KG1 (cell line): ENCODE results near the gene PROK1.
"Not testable (repeated sequence)": the region's sequence is repeated elsewhere in the genome, so short reads cannot be mapped to it uniquely, and the experiment has no call there.

ENCODE experiments used
- DNase-seq: peaks from one replicate; lab custom pipeline; 2025; lab: John Stamatoyannopoulos, UW

PROK1 gene

GRCh38 chr1:110450929-110451328 lies at the start of gene PROK1:
Gene PROK1 (plus strand): TSS chr1:110451149. CDS start chr1:110451217, 68 bp downstream.
- DNase-seq = no peak

DNA sequence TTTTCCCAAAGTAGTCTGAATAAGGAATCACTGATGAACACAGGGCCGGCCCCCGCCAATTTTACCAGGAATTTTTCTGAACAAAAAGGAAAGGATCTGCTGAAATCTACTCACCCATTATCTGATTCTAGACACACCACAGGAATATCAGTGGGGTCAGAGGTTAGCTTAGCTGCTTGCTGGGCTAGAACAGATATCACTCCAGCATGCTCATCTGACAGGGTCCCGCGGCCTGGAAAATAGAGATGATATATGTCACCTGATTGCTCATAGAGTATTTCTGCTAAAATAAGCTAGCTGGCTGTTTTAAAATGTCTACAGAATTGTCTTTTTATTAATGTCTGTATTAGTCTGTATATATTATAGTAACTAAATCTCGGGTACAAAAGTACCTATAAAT lies 47.1 kb upstream of the PROK1 start:
- DNase-seq = no peak

GRCh38 chr1:110404401-110404800 lies 46.5 kb upstream of the PROK1 start:
- DNase-seq = no peak

DNA sequence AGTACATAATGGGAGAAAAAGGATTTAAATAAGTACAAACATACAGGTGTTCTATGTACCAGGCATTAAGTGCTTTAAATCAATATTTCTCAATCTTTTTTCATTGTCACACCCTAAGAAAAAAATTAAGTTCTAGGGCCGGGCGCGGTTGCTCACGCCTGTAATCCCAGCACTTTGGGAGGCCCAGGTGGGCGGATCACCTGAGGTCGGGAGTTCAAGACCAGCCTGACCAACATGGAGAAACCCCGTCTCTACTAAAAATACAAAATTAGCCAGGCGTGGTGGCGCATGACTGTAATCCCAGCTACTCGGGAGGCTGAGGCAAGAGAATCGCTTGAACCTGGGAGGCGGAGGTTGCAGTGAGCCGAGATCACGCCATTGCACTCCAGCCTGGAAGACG lies 44.5 kb upstream of the PROK1 start:
- DNase-seq = not testable (repeated sequence)

DNA sequence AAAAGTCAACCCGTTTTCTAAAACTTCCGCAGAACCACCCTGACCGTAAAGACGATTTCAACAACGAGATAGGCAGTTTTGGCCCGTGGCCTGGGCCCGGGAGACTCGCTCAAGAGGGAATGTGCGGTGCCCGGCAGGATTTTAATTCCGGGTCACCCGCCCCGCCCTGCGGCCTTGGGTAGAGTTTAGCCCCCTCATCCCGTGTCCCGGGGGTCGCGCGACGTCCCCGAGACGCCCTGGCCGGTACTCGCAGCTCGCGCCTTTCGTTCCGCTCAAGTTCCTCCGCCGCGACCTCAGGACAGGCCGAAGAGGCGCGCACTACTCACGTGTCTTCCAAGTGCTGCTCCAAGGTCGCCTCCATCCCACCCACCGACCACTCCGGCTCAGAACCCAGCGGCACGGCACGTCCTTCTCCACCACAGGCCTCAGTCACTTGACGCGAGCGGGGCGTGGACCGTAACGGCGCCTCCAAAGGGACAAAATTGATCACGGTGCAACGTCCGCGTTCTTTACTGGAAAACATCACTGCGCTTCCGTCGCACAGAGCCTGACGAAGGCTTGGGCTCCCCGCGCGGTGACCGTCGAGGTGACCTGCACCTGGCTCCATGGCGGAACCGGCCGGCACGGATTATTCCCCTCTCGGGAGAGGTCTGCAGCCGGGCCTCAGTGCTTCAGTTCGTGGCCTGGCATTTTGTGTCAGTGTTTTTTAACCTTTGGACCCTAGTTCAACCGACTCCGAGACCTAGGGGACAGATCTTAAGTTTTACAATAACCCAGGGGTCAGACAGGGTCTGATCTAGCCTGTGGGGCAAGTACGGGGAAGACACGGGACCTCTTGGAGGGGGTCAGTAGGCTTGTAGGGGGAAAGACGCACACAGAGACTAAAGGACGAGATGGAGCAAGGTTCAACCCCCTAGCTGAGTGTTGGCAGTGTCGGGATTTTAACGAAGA lies 43.4 kb upstream of the PROK1 start, which contains the start of gene LAMTOR5:
TSS of gene LAMTOR5 (minus strand) at position 435 of the 951 bp plus-strand sequence. CDS start at position 361, 74 bp downstream.
- peak; percentile 83 for DNase-seq

DNA sequence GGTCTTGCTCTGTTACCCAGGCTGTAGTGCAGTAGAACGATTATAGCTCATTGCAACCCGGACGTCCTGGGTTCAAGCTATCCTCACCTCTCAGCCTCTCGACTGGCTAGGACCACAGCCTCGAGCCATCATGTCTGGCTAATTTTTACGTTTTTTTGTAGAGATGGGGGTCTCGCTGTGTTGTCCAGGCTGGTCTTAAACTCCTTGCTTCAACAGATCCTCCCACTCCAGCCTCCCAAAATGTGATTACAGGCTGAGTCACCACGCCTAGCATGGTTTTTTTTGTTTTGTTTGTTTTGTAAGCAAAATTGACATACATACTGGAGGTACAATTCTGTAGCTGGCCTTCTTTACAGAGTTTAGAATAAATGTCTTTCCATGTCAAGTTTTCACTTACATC lies 42.5 kb upstream of the PROK1 start:
- no peak for DNase-seq

GRCh38 chr1:110409316-110409715 lies 41.6 kb upstream of the PROK1 start:
- DNase-seq = no peak

GRCh38 chr1:110411173-110411735 lies 39.7 kb upstream of the PROK1 start:
- DNase-seq = no peak

- no peak for DNase-seq
Measured at GRCh38 chr1:110412576-110412975, 38.4 kb upstream of the PROK1 start.

- DNase-seq = not testable (repeated sequence)
Measured at GRCh38 chr1:110413045-110413444, 37.9 kb upstream of the PROK1 start.

GRCh38 chr1:110418729-110419128 lies 32.2 kb upstream of the PROK1 start:
- no peak for DNase-seq

- no peak for DNase-seq
Measured at GRCh38 chr1:110420023-110420662, 30.8 kb upstream of the PROK1 start.

DNA sequence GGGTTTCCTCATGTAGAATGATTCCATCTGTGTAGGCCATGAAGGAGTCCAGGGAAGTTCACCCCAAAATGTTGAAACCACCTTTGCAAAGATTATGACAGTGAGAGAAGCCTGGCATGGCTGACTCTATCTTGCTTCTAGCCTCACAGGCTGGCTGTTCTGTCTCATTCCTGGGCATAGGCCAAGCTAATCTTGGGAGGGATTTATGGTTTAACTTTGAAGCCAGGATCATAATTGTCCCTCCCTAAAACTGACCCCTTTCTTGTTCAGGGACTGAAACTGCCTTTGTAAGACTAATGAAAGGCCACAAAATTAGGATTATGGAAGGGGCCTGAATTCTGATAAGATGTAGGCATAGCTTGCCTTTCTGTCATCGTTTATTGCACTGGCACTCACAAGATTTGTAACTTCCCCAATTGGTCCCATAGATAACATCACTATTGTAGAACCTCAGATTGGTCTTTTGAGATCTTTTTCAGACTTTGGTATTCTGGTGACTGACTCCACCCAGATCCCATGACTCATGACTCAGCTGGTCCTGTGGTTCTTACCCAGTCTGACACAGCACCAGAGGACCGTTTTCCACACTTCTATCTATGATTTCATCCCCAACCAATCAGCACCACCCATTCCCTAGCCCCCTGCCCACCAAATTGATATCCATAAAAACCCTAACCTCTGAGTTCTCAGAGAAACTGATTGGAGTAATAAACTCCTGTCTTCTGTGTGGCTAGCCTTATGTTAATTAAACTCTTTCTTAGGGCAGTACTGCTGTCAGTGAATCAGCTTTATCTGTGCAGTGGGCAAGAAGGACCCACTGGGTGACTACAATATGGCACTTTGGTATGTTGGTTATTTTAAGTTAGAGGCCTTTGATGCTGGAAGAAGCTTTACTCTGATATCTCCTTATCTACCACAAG lies 29.8 kb upstream of the PROK1 start:
- DNase-seq = no peak

- DNase-seq = no peak
Measured at GRCh38 chr1:110424699-110425611, 26.0 kb upstream of the PROK1 start.

DNA sequence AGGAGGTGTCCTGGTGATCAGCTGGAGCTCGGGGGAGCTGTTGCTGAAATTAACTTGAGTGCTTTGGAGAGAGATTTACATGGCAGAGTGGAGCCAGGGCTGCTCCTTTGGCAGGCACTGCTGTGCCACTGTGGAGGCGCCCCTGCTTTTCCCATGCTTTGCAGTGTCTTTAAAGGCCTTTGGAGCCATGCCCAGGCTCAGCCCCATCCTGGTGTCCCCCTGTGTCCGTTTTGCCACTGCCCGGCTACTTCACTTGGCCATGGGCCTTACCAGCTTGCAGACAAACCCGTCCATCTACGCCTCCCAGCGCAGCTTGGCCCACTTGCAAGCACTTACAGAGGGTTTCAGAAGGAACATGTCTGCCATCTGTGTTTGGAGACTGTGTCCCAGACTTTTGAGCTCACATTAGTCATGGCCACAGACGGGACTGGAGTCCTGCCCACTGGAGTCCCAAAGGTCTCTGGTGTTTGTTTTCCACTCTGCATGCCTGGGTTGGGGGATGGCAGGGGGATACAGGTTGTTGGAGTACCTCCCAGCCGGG lies 25.3 kb upstream of the PROK1 start:
- no peak for DNase-seq

- DNase-seq = no peak
Measured at GRCh38 chr1:110426854-110427253, 24.1 kb upstream of the PROK1 start.

DNA sequence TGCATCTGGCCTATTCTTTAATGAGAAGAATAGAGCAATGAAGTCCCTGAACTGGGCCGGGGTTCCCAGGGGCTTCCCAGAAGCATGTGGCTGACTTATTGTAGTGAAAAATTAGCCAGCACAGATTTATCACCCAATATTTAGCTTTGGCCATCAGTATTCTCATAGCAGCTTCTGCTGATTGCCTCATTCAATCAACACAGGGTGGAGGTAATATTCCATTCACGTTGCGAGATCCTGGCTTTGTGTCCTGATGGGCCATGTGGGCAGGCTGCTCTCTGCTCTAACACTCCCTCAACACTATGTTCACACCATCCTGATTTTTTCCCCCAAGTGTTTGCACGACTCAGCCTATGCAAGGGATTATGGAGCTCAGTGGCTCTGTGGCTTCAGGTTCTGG lies 22.0 kb upstream of the PROK1 start:
- DNase-seq = no peak

DNA sequence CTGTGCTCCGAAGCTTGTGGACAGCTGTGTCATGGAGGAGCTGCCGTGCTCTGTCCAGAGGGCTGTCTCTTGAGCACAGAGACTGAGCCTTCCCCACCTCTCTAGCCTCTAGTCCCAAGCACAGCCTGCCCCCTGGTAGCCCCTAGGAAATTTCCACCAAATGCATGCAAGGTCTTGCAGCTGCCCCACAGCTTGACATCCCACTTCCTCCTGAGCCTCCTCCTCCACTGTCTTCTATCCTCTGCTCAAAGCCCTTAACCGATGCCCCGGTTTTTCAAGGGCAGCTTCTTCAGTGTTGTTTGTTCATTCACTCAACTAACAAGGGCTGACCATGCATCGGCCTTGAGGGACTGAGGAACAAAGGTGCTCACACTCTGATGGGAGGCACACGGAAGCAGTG lies 20.6 kb upstream of the PROK1 start:
- DNase-seq = no peak

- DNase-seq = no peak
Measured at GRCh38 chr1:110430901-110431300, 20.0 kb upstream of the PROK1 start.

DNA sequence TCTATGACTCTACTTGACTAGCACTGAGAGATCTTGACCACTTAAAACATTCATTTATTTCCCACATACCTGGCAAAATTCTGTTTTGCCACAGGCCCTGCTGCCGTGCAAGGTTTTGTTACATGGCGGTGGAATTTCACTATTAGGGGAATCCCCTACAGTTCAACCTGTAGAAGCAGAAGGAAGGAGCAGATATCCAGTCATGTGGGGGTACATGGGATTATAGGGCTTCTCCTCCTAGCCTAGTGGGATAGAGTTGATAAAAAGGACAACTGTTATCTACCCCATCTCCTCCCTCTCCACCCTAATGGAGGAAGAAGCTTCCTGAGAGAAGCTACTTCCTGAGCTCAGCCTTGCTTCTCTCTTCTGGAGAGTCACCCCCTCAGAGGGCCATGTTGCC lies 17.7 kb upstream of the PROK1 start:
- no peak for DNase-seq
